ENCODE results near the gene ADAMTS17.

Gene ADAMTS17

GRCh38 chr15:100018191-100018590, 323.6 kb downstream of the ADAMTS17 start:
- peaks cover 10% of the 10 kb centered on the region for H3K9me3 Mint-ChIP-seq
- no peaks in the 10 kb centered on the region for H3K36me3 Mint-ChIP-seq (ENCODE audit: low read depth)
- H3K27ac Mint-ChIP-seq = no peak overlapping the region
- H3K4me3 Mint-ChIP-seq = no peak overlapping the region
- TF ChIP-seq CTCF (IDR thresholded peaks at IDR 0.05; ENCODE audit: unreplicated experiment in 3 of 3) = no peak
- peaks cover 41% of the 10 kb centered on the region for H3K4me1 Mint-ChIP-seq
- H3K27me3 Mint-ChIP-seq (ENCODE audit: low read depth) = peaks cover 11% of the 10 kb centered on the region

- peaks cover 36% of the 10 kb centered on the region for H3K4me1 Mint-ChIP-seq
- peaks cover 14% of the 10 kb centered on the region for H3K9me3 Mint-ChIP-seq
- H3K4me3 Mint-ChIP-seq = no peak overlapping the region
- TF ChIP-seq CTCF (IDR thresholded peaks at IDR 0.05; ENCODE audit: unreplicated experiment in 3 of 3) = no peak
- no peaks in the 10 kb centered on the region for H3K36me3 Mint-ChIP-seq (ENCODE audit: low read depth)
- H3K27ac Mint-ChIP-seq = no peak overlapping the region
- peaks cover 11% of the 10 kb centered on the region for H3K27me3 Mint-ChIP-seq (ENCODE audit: low read depth)
Measured at GRCh38 chr15:100017140-100017539, 324.6 kb downstream of the ADAMTS17 start.

GRCh38 chr15:100016632-100017031, 325.1 kb downstream of the ADAMTS17 start:
- H3K36me3 Mint-ChIP-seq (ENCODE audit: low read depth) = no peaks in the 10 kb centered on the region
- peaks cover 6% of the 10 kb centered on the region for H3K27me3 Mint-ChIP-seq (ENCODE audit: low read depth)
- no peak overlapping the region for H3K27ac Mint-ChIP-seq
- H3K4me1 Mint-ChIP-seq = peaks cover 31% of the 10 kb centered on the region
- TF ChIP-seq CTCF (IDR thresholded peaks at IDR 0.05; ENCODE audit: unreplicated experiment in 3 of 3) = no peak
- peaks cover 14% of the 10 kb centered on the region for H3K9me3 Mint-ChIP-seq
- no peak overlapping the region for H3K4me3 Mint-ChIP-seq

GRCh38 chr15:100011235-100011634, 330.5 kb downstream of the ADAMTS17 start:
- H3K27me3 Mint-ChIP-seq (ENCODE audit: low read depth) = peaks cover 8% of the 10 kb centered on the region
- H3K9me3 Mint-ChIP-seq = peaks cover 11% of the 10 kb centered on the region
- no peaks in the 10 kb centered on the region for H3K36me3 Mint-ChIP-seq (ENCODE audit: low read depth)

GRCh38 chr15:100009372-100009771, 332.4 kb downstream of the ADAMTS17 start:
- peaks cover 9% of the 10 kb centered on the region for H3K9me3 Mint-ChIP-seq
- peaks cover 13% of the 10 kb centered on the region for H3K27me3 Mint-ChIP-seq (ENCODE audit: low read depth)
- no peak overlapping the region for H3K27ac Mint-ChIP-seq
- no peak overlapping the region for H3K4me3 Mint-ChIP-seq
- no peaks in the 10 kb centered on the region for H3K36me3 Mint-ChIP-seq (ENCODE audit: low read depth)
- no peak for TF ChIP-seq CTCF (IDR thresholded peaks at IDR 0.05; ENCODE audit: unreplicated experiment in 3 of 3)
- H3K4me1 Mint-ChIP-seq = no peaks in the 10 kb centered on the region

More at GRCh38 chr15:100011235-100011634, 330.5 kb downstream of the ADAMTS17 start:
- H3K4me3 Mint-ChIP-seq = no peak overlapping the region
- no peak for TF ChIP-seq CTCF (IDR thresholded peaks at IDR 0.05; ENCODE audit: unreplicated experiment in 3 of 3)
- no peaks in the 10 kb centered on the region for H3K4me1 Mint-ChIP-seq
- H3K27ac Mint-ChIP-seq = peak overlapping the region in 1 of 3 experiments; percentile 28

GRCh38 chr15:100008258-100008657, 333.5 kb downstream of the ADAMTS17 start:
- TF ChIP-seq CTCF (IDR thresholded peaks at IDR 0.05; ENCODE audit: unreplicated experiment in 3 of 3) = no peak
- H3K9me3 Mint-ChIP-seq = peaks cover 4% of the 10 kb centered on the region
- H3K4me1 Mint-ChIP-seq = no peaks in the 10 kb centered on the region
- no peak overlapping the region for H3K27ac Mint-ChIP-seq
- H3K27me3 Mint-ChIP-seq (ENCODE audit: low read depth) = peaks cover 17% of the 10 kb centered on the region
- no peak overlapping the region for H3K4me3 Mint-ChIP-seq
- no peaks in the 10 kb centered on the region for H3K36me3 Mint-ChIP-seq (ENCODE audit: low read depth)

Measured in nephron (organoid).